ENCODE data around the gene KRTAP21-1. TPM values are rescaled to one million over a fixed set of nuclear protein-coding genes. Genes with fewer than 3 reads are reported as not detected.

Gene KRTAP21-1
- total RNA-seq, 3 donors from 2014 or later: not detected

- Histone ChIP-seq H3K9me3 (peaks cover 59% of the 10 kb centered on the region), H3K4me1 (ENCODE audit: low read depth) (no peaks in the 10 kb centered on the region), H3K4me3 (no peak overlapping the region), H3K36me3 (ENCODE audit: low read depth) (no peaks in the 10 kb centered on the region)
- TF ChIP-seq, protein P1, sequence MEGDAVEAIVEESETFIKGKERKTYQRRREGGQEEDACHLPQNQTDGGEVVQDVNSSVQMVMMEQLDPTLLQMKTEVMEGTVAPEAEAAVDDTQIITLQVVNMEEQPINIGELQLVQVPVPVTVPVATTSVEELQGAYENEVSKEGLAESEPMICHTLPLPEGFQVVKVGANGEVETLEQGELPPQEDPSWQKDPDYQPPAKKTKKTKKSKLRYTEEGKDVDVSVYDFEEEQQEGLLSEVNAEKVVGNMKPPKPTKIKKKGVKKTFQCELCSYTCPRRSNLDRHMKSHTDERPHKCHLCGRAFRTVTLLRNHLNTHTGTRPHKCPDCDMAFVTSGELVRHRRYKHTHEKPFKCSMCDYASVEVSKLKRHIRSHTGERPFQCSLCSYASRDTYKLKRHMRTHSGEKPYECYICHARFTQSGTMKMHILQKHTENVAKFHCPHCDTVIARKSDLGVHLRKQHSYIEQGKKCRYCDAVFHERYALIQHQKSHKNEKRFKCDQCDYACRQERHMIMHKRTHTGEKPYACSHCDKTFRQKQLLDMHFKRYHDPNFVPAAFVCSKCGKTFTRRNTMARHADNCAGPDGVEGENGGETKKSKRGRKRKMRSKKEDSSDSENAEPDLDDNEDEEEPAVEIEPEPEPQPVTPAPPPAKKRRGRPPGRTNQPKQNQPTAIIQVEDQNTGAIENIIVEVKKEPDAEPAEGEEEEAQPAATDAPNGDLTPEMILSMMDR (IDR thresholded peaks at IDR 0.05): no peak
- DNase-seq (no peak), ATAC-seq (no peak)
- intact Hi-C loops (cut with DNase I, micrococcal nuclease): no loop called here
Measured at GRCh38 chr21:30710499-30710898, 44.7 kb downstream of the KRTAP21-1 start.

GRCh38 chr21:30707409-30707808 is 47.8 kb downstream of the KRTAP21-1 start:
- H3K36me3 ChIP-seq (ENCODE audit: low read depth): no peaks in the 10 kb centered on the region
- intact Hi-C loops (cut with DNase I, micrococcal nuclease): no loop called here
- ATAC-seq: no peak

More at GRCh38 chr21:30707409-30707808, 47.8 kb downstream of the KRTAP21-1 start:
- Histone ChIP-seq H3K4me1 (ENCODE audit: low read depth) (no peaks in the 10 kb centered on the region), H3K9me3 (peaks cover 55% of the 10 kb centered on the region), H3K4me3 (no peak overlapping the region)
- TF ChIP-seq, protein P1 (IDR thresholded peaks at IDR 0.05): no peak
- DNase-seq: no peak

Other genes with a start within 250 kb of the KRTAP21-1 start
- not detected for gene KRTAP19-6, start 213.6 kb downstream of the KRTAP21-1 start, total RNA-seq
- not detected for gene KRTAP19-7, start 194.1 kb downstream of the KRTAP21-1 start, total RNA-seq
- not detected for gene KRTAP22-2, start 165.0 kb downstream of the KRTAP21-1 start, total RNA-seq
- not detected for gene KRTAP6-3, start 163.0 kb downstream of the KRTAP21-1 start, total RNA-seq
- gene KRTAP6-2, start 156.5 kb downstream of the KRTAP21-1 start, total RNA-seq: not detected
- not detected for gene KRTAP22-1, start 154.3 kb downstream of the KRTAP21-1 start, total RNA-seq
- gene KRTAP6-1, start 141.5 kb downstream of the KRTAP21-1 start, total RNA-seq: not detected
- not detected for gene KRTAP20-1, start 139.0 kb downstream of the KRTAP21-1 start, total RNA-seq
- not detected for gene KRTAP20-4, start 134.8 kb downstream of the KRTAP21-1 start, total RNA-seq
- not detected for gene KRTAP20-2, start 120.2 kb downstream of the KRTAP21-1 start, total RNA-seq
- gene KRTAP20-3, start 112.6 kb downstream of the KRTAP21-1 start, total RNA-seq: not detected
- gene KRTAP21-3, start 36.7 kb downstream of the KRTAP21-1 start, total RNA-seq: not detected
- gene KRTAP21-2, start 8.2 kb downstream of the KRTAP21-1 start, total RNA-seq: not detected
- not detected for gene KRTAP8-1, start 57.8 kb upstream of the KRTAP21-1 start, total RNA-seq
- not detected for gene KRTAP7-1, start 74.3 kb upstream of the KRTAP21-1 start, total RNA-seq
- gene KRTAP11-1, start 126.2 kb upstream of the KRTAP21-1 start, total RNA-seq: not detected

All from mucosa of descending colon (tissue), 3 donors.